ENCODE data around the gene CATSPER4. TPM values are rescaled to one million over a fixed set of nuclear protein-coding genes. Genes with fewer than 3 reads are reported as not detected.
A peak's percentile ranks its signal among the peaks of the same experiment; 100 is the strongest.

CATSPER4 gene
- total and polyA plus RNA-seq, 2 of the 8 experiments (the other 6 are each of a cell fraction or from before 2014, with no cell fraction given), result 0.65 to 0.83 TPM

DNA sequence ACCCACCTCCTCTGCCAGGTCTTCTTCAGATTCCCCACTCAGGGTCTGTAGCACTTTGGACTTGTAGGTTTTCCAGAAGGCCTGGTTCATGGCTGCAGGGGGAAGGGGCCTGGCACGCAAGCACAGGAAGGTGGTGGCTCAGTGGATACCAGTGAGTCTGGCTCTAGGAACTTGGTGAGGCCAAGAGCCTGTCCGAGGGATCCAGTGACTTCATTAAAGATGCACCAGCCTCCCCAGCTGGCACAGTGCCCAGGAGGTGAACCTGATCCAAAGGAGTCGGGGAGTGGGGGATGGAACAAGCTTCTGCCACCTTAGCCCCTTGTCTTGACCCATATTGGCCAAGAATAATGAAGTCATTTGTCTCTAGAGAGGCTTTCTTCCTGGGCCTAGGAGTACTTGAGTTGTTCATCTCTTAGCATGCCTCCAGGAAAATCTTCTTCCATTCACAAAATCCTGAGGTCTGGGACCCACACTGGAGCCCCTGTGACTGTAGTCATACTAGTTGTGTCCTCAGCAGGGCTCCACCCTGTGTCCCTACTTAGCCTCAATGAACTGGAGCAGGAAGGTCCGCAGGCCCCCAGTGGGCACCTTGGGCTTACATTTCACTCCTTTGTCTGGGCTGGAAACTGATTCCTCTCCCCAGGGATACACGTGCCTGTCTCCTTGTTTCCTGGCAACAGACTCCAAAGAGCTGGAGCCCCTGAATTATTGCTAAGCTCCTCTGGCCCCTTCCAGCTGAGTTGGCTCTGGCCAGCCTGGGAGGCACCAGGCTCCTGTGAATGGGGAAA lies 21.8 kb upstream of the CATSPER4 start, which contains the start of gene C1orf232:
C1orf232 (minus strand) TSS at position 554 of the 788 bp plus-strand sequence; CDS start at position 90, 464 bp downstream.
- Histone ChIP-seq H3K79me1 (ENCODE audit: low read depth, low read length) (peaks cover 4% of the 10 kb centered on the region; the same call in 1 of the 2 replicates), H3K4me1 (replicated peaks in 1 of 4; ENCODE audit: control insufficient read depth in 3 of 4, insufficient read depth in 4 of 4, low read length in 3 of 4) (peaks cover 5 to 20% (median 15%) of the 10 kb centered on the region in 4 experiments), H3K23ac (ENCODE audit: insufficient read length) (no peak within 1 kb of the TSS), H3K56ac (replicated peaks; ENCODE audit: insufficient read length, low read depth, low read length) (peak within 1 kb of the TSS; percentile 35), H3K36me3 (ENCODE audit: control insufficient read depth in 2 of 4, insufficient read depth in 4 of 4, low read length in 3 of 4) (no peaks in the 10 kb centered on the region; a peak in 1 of 8 replicates), H2BK15ac (ENCODE audit: low read length) (peak within 1 kb of the TSS; percentile 88; the same call in 1 of the 2 replicates), H2BK120ac (replicated peaks; ENCODE audit: low read depth, low read length) (no peak within 1 kb of the TSS), H4K20me1 (replicated peaks in 1 of 2; ENCODE audit: control insufficient read depth in 1 of 2, insufficient read depth in 2 of 2, low read length in 2 of 2) (peaks cover 2 to 4% of the 10 kb centered on the region in 2 experiments), H2BK12ac (ENCODE audit: low read depth, low read length) (no peak within 1 kb of the TSS), H3K18ac (ENCODE audit: extremely low read depth, low read length) (peak within 1 kb of the TSS; percentile 71), H2BK5ac (ENCODE audit: low read depth, low read length) (0 out of 2 replicates have a peak within 1 kb of the TSS, but pooled peaks have one; percentile 71), H2BK20ac (ENCODE audit: low read length) (no peak within 1 kb of the TSS), H3K9ac (replicated peaks in 1 of 4; ENCODE audit: extremely low read depth in 1 of 4, low read depth in 3 of 4, low read length in 3 of 4) (peak within 1 kb of the TSS; percentile 47 to 84 (median 74); a peak in 6 of 7 replicates), H2AK5ac (ENCODE audit: low read depth, low read length) (no peak within 1 kb of the TSS), H3K9me3 (ENCODE audit: insufficient read depth in 2 of 2, low read depth in 1 of 2, low read length in 1 of 2) (no peaks in the 10 kb centered on the region), H4K91ac (replicated peaks; ENCODE audit: insufficient read length, low read length) (peak within 1 kb of the TSS; percentile 48), H4K8ac (ENCODE audit: extremely low read depth, insufficient read depth, low read length) (peak within 1 kb of the TSS; percentile 97), H3K14ac (ENCODE audit: insufficient read length) (no peak within 1 kb of the TSS), H3K23me2 (ENCODE audit: low read depth, low read length) (peaks cover 12% of the 10 kb centered on the region), H3K27ac (ENCODE audit: low read depth, low read length) (peak within 1 kb of the TSS; percentile 23; the same call in 1 of the 2 replicates), H3K4ac (replicated peaks; ENCODE audit: insufficient read length, low read depth, low read length) (no peak within 1 kb of the TSS), H3K27me3 (replicated peaks in 1 of 4; ENCODE audit: control insufficient read depth in 3 of 4, extremely low read depth in 1 of 4, insufficient read depth in 3 of 4, low read length in 3 of 4) (peaks cover 6 to 17% (median 13%) of the 10 kb centered on the region in 4 experiments), H2AFZ (ENCODE audit: low read length) (no peak within 1 kb of the TSS), H3K4me2 (ENCODE audit: insufficient read depth in 1 of 2, low read depth in 2 of 2, low read length in 2 of 2) (peak within 1 kb of the TSS; percentile 77 to 96), H4K5ac (ENCODE audit: insufficient read length, low read depth, low read length) (peak within 1 kb of the TSS; percentile 73), H3K4me3 (ENCODE audit: extremely low read depth in 1 of 4, insufficient read depth in 2 of 4, low read depth in 3 of 4, low read length in 4 of 4) (peak within 1 kb of the TSS; percentile 71 to 79 (median 74)), H3K79me2 (ENCODE audit: control insufficient read depth in 1 of 2, insufficient read depth in 2 of 2, low read length in 2 of 2) (peaks cover 0 to 8% of the 10 kb centered on the region in 2 experiments; a peak in 2 of 4 replicates)
- no peak for DNase-seq (ENCODE audit: low read depth in 1 of 2, low spot score in 2 of 2)
- CTCF ChIA-PET (ENCODE audit: partially characterized antibody), result interaction anchor here (1.0 to 16.2 kb wide), 11 partner anchors 9 to 248 kb away, joined by 3 to 159 read pairs (median 7); partner anchors contain the start of genes CATSPER4, CEP85, FAM110D and SLC30A2
- 84% methylated on average over 5 of the region's 5 CpGs; no CpG with 5 or more reads in 1 of the 2 experiments for WGBS, 2 experiments (ENCODE audit: extremely low coverage in 1 of 2, insufficient coverage in 1 of 2, insufficient read length in 1 of 2, insufficient replicate concordance in 2 of 2, low coverage in 1 of 2, low lambda C conversion rate in 2 of 2, missing lambda C conversion rate in 1 of 2)
- TF ChIP-seq GTF2F1 (IDR thresholded peaks at IDR 0.05; ENCODE audit: borderline replicate concordance, low read depth, low read length) (no peak), GABPA (IDR thresholded peaks at IDR 0.05; ENCODE audit: borderline replicate concordance, insufficient read depth, low read length) (no peak), CHD2 (IDR thresholded peaks at IDR 0.05; ENCODE audit: low read length) (no peak), NANOG (IDR thresholded peaks at IDR 0.05; ENCODE audit: insufficient read depth, low read depth, low read length, poor library complexity, severe bottlenecking) (no peak), KDM1A (IDR thresholded peaks at IDR 0.05; ENCODE audit: borderline replicate concordance, low read length) (no peak), RAD21 (IDR thresholded peaks at IDR 0.05 in 1 of 2, conservative IDR thresholded peaks at IDR 0.05 in 1 of 2; ENCODE audit: low read depth in 2 of 2, low read length in 2 of 2) (no peak), TBP (IDR thresholded peaks at IDR 0.05; ENCODE audit: low read depth, low read length) (no peak), ASH2L (IDR thresholded peaks at IDR 0.05; ENCODE audit: low read length) (no peak), SRF (IDR thresholded peaks at IDR 0.05; ENCODE audit: low read depth, low read length) (no peak), NRF1 (IDR thresholded peaks at IDR 0.05; ENCODE audit: low read depth, low read length) (no peak), POLR2AphosphoS5 (IDR thresholded peaks at IDR 0.05; ENCODE audit: low read depth, low read length) (no peak)
- no peak for FAIRE-seq
- POLR2A ChIA-PET (ENCODE audit: partially characterized antibody), result interaction anchor here (0.5 to 2.9 kb wide), 3 partner anchors 9 to 81 kb away, joined by 3 to 6 read pairs (median 3); partner anchors contain the start of genes CEP85 and CNKSR1

Data from H1 (cell line).